Measurements from ENCODE around the gene GDF11. TPM values are rescaled to one million over a fixed set of nuclear protein-coding genes. Genes with fewer than 3 reads are reported as not detected.

Gene GDF11
- total and polyA plus RNA-seq, 2 of the 8 experiments (the other 6 are each of a cell fraction or from before 2014, with no cell fraction given), result 12.1 to 15.1 TPM

- Histone ChIP-seq H3K9me3 (ENCODE audit: insufficient read depth in 2 of 2, low read depth in 1 of 2, low read length in 1 of 2) (no peaks in the 10 kb centered on the region), H4K20me1 (replicated peaks in 1 of 2; ENCODE audit: control insufficient read depth in 1 of 2, insufficient read depth in 2 of 2, low read length in 2 of 2) (peaks cover 0 to 9% of the 10 kb centered on the region in 2 experiments), H3K4me1 (replicated peaks in 1 of 4; ENCODE audit: control insufficient read depth in 3 of 4, insufficient read depth in 4 of 4, low read length in 3 of 4) (no peaks in the 10 kb centered on the region; a peak in 1 of 7 replicates), H3K14ac (ENCODE audit: insufficient read length) (no peak overlapping the region), H2BK15ac (ENCODE audit: low read length) (no peak overlapping the region), H3K4ac (replicated peaks; ENCODE audit: insufficient read length, low read depth, low read length) (no peak overlapping the region), H2BK12ac (ENCODE audit: low read depth, low read length) (no peak overlapping the region), H2BK20ac (ENCODE audit: low read length) (no peak overlapping the region), H3K23me2 (ENCODE audit: low read depth, low read length) (no peaks in the 10 kb centered on the region), H3K4me3 (ENCODE audit: extremely low read depth in 1 of 4, insufficient read depth in 2 of 4, low read depth in 3 of 4, low read length in 4 of 4) (no peak overlapping the region), H2AK5ac (ENCODE audit: low read depth, low read length) (no peak overlapping the region), H3K79me2 (ENCODE audit: control insufficient read depth in 1 of 2, insufficient read depth in 2 of 2, low read length in 2 of 2) (peaks cover 0 to 10% of the 10 kb centered on the region in 2 experiments; a peak in 2 of 4 replicates), H2BK5ac (ENCODE audit: low read depth, low read length) (no peak overlapping the region), H3K27me3 (replicated peaks in 1 of 4; ENCODE audit: control insufficient read depth in 3 of 4, extremely low read depth in 1 of 4, insufficient read depth in 3 of 4, low read length in 3 of 4) (no peaks in the 10 kb centered on the region), H3K79me1 (ENCODE audit: low read depth, low read length) (peaks cover 4% of the 10 kb centered on the region; the same call in 1 of the 2 replicates), H3K4me2 (ENCODE audit: insufficient read depth in 1 of 2, low read depth in 2 of 2, low read length in 2 of 2) (no peak overlapping the region), H3K23ac (ENCODE audit: insufficient read length) (no peak overlapping the region), H2BK120ac (replicated peaks; ENCODE audit: low read depth, low read length) (no peak overlapping the region), H3K18ac (ENCODE audit: extremely low read depth, low read length) (no peak overlapping the region), H4K91ac (replicated peaks; ENCODE audit: insufficient read length, low read length) (no peak overlapping the region), H4K8ac (ENCODE audit: extremely low read depth, insufficient read depth, low read length) (no peak overlapping the region), H3K36me3 (ENCODE audit: control insufficient read depth in 2 of 4, insufficient read depth in 4 of 4, low read length in 3 of 4) (peaks cover 2 to 29% (median 7%) of the 10 kb centered on the region in 4 experiments; a peak in 6 of 8 replicates), H3K9ac (replicated peaks in 1 of 4; ENCODE audit: extremely low read depth in 1 of 4, low read depth in 3 of 4, low read length in 3 of 4) (no peak overlapping the region), H3K56ac (replicated peaks; ENCODE audit: insufficient read length, low read depth, low read length) (no peak overlapping the region), H4K5ac (ENCODE audit: insufficient read length, low read depth, low read length) (no peak overlapping the region), H2AFZ (ENCODE audit: low read length) (no peak overlapping the region), H3K27ac (ENCODE audit: low read depth, low read length) (no peak overlapping the region)
- CTCF ChIA-PET (ENCODE audit: partially characterized antibody), result interaction anchor here (0.9 to 5.0 kb wide), 6 partner anchors 13 to 42 kb away, joined by 3 to 23 read pairs (median 4); a partner anchor contains a TSS
- POLR2A ChIA-PET (ENCODE audit: partially characterized antibody), result interaction anchor here (0.7 to 1.7 kb wide), 4 partner anchors 10 to 24 kb away, joined by 3 to 6 read pairs (median 4); a partner anchor contains a TSS
- FAIRE-seq (no peak), DNase-seq (ENCODE audit: low read depth in 1 of 2, low spot score in 2 of 2) (no peak)
- WGBS, 2 experiments (ENCODE audit: extremely low coverage in 1 of 2, insufficient coverage in 1 of 2, insufficient read length in 1 of 2, insufficient replicate concordance in 2 of 2, low coverage in 1 of 2, low lambda C conversion rate in 2 of 2, missing lambda C conversion rate in 1 of 2), result 96% methylated on average over 5 of the region's 5 CpGs; no CpG with 5 or more reads in 1 of the 2 experiments
- no peak for TF ChIP-seq EP300 (IDR thresholded peaks at IDR 0.05; ENCODE audit: borderline replicate concordance in 1 of 2, low read depth in 2 of 2, low read length in 2 of 2)
- TF ChIP-seq KDM5A (IDR thresholded peaks at IDR 0.05; ENCODE audit: low read length), result no peak
- TF ChIP-seq GABPA (IDR thresholded peaks at IDR 0.05; ENCODE audit: borderline replicate concordance, insufficient read depth, low read length), result no peak
- TF ChIP-seq KDM1A (IDR thresholded peaks at IDR 0.05; ENCODE audit: borderline replicate concordance, low read length), result no peak
- no peak for TF ChIP-seq SIN3A (conservative IDR thresholded peaks at IDR 0.05 in 1 of 2, IDR thresholded peaks at IDR 0.05 in 1 of 2; ENCODE audit: low read depth in 1 of 2, low read length in 2 of 2)
- TF ChIP-seq, protein P1, sequence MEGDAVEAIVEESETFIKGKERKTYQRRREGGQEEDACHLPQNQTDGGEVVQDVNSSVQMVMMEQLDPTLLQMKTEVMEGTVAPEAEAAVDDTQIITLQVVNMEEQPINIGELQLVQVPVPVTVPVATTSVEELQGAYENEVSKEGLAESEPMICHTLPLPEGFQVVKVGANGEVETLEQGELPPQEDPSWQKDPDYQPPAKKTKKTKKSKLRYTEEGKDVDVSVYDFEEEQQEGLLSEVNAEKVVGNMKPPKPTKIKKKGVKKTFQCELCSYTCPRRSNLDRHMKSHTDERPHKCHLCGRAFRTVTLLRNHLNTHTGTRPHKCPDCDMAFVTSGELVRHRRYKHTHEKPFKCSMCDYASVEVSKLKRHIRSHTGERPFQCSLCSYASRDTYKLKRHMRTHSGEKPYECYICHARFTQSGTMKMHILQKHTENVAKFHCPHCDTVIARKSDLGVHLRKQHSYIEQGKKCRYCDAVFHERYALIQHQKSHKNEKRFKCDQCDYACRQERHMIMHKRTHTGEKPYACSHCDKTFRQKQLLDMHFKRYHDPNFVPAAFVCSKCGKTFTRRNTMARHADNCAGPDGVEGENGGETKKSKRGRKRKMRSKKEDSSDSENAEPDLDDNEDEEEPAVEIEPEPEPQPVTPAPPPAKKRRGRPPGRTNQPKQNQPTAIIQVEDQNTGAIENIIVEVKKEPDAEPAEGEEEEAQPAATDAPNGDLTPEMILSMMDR (IDR thresholded peaks at IDR 0.05; ENCODE audit: control extremely low read depth in 1 of 3, insufficient read depth in 1 of 3, low read depth in 1 of 3, low read length in 3 of 3), result no peak
- TF ChIP-seq KDM4A (IDR thresholded peaks at IDR 0.05; ENCODE audit: low read depth, low read length, severe bottlenecking), result no peak
- no peak for TF ChIP-seq TEAD4 (IDR thresholded peaks at IDR 0.05; ENCODE audit: low read depth, low read length)
- no peak for TF ChIP-seq BACH1 (IDR thresholded peaks at IDR 0.05; ENCODE audit: low read length)
Measured at GRCh38 chr12:55699471-55700055, 43.4 kb upstream of the GDF11 start.

Measured in H1 (cell line).